ENCODE results near the gene ROR2.

- TF ChIP-seq POLR2A (IDR thresholded peaks at IDR 0.05) (no peak), CTCF (IDR thresholded peaks at IDR 0.05) (no peak)
Measured at GRCh38 chr9:91764661-91765060, 185.4 kb downstream of the ROR2 start.

Data from thyroid gland (tissue), 4 donors.